D721Med (cell line): ENCODE measurements around the gene FAM110A.

ENCODE experiments used
- DNase-seq: peaks from one replicate; pipeline ENCODE4 v3.0.0; 2011; ENCODE audit warnings: low spot score; ENCODE audit not compliant: insufficient read length
- FAIRE-seq: peaks from 2 replicates; lab custom pipeline; 2011; peaks lifted over from hg19 to GRCh38; lab: Jason Lieb, UNC
- CTCF ChIP-seq: IDR thresholded peaks from 2 replicates; pipeline ENCODE4 v1.5.1; 2012; ENCODE audit warnings: mild to moderate bottlenecking, control low read depth; ENCODE audit not compliant: insufficient read depth; ENCODE audit errors: missing control alignments

The FAM110A gene

GRCh38 chr20:875115-875514 lies 41.6 kb downstream of the FAM110A start:
- no peak for DNase-seq
- FAIRE-seq = no peak
- no peak for TF ChIP-seq CTCF

GRCh38 chr20:877814-878213 lies 44.3 kb downstream of the FAM110A start:
- DNase-seq = no peak
- no peak for FAIRE-seq

GRCh38 chr20:878511-879307 lies 45.2 kb downstream of the FAM110A start:
- FAIRE-seq = no peak
- DNase-seq = no peak
- no peak for TF ChIP-seq CTCF

More at GRCh38 chr20:877814-878213, 44.3 kb downstream of the FAM110A start:
- TF ChIP-seq CTCF = no peak

GRCh38 chr20:879626-880025 lies 46.1 kb downstream of the FAM110A start:
- DNase-seq = no peak
- no peak for TF ChIP-seq CTCF
- FAIRE-seq = no peak

- no peak for FAIRE-seq
- TF ChIP-seq CTCF = no peak
- no peak for DNase-seq
Observed at GRCh38 chr20:881051-881782, 47.7 kb downstream of the FAM110A start.

GRCh38 chr20:881783-882144 lies 48.2 kb downstream of the FAM110A start:
- FAIRE-seq = no peak
- no peak for TF ChIP-seq CTCF
- no peak for DNase-seq
